Activated B cell treated with CpG ODN at 0.5 μM for 24 hours (primary cell): ENCODE data around the gene MR1. TPM values are rescaled to one million over a fixed set of nuclear protein-coding genes. Genes with fewer than 3 reads are reported as not detected.

Source experiments
- ATAC-seq: fragments of 200-7000 bp; cut with Tn5 transposase; one replicate; pipeline ENCODE4 v1.10.0; 2021; ENCODE audit warnings: low read depth, mild to moderate bottlenecking, moderate library complexity
- CTCF ChIA-PET: fragments of 350-600 bp; sonication (Branson Sonifier 250); formaldehyde crosslinking; loops from one replicate; lab custom pipeline; 2021; ENCODE audit warnings: antibody characterized with exemption; lab: Charles Lee
- POLR2A ChIA-PET: fragments of 350-600 bp; sonication (Branson Sonifier 250); formaldehyde crosslinking; loops from one replicate; lab custom pipeline; 2021; ENCODE audit warnings: antibody characterized with exemption; lab: Charles Lee
- DNase-seq: peaks from one replicate; pipeline ENCODE4 v3.0.0; 2022
- H3K27ac Mint-ChIP-seq: one replicate; pipeline ENCODE4 v1.8.0; 2020; ENCODE audit warnings: mixed read lengths
- H3K27me3 Mint-ChIP-seq: one replicate; pipeline ENCODE4 v1.8.0; 2021; ENCODE audit warnings: mixed read lengths
- H3K36me3 Mint-ChIP-seq: one replicate; pipeline ENCODE4 v1.8.0; 2021; ENCODE audit warnings: low read depth, mixed read lengths
- H3K4me1 Mint-ChIP-seq: one replicate; pipeline ENCODE4 v1.8.0; 2021; ENCODE audit warnings: mixed read lengths
- H3K4me3 Mint-ChIP-seq: one replicate; pipeline ENCODE4 v1.8.0; 2020; ENCODE audit warnings: mild to moderate bottlenecking, mixed read lengths
- H3K9me3 Mint-ChIP-seq: one replicate; pipeline ENCODE4 v1.8.0; 2020; ENCODE audit warnings: mixed read lengths
- CTCF ChIP-seq: fragments of 200-600 bp; IDR thresholded peaks from one replicate; pipeline ENCODE4 v1.8.0; 2022; ENCODE audit warnings: antibody characterized with exemption, mild to moderate bottlenecking
- intact Hi-C: fragments of 100-400 bp; cut with micrococcal nuclease; formaldehyde crosslinking; loops from one replicate; pipeline ENCODE4 v1.15.1; 2024
- total RNA-seq: library from RNA; stranded (reverse); gene quantifications from 2 replicates; pipeline ENCODE4 v1.2.3, GENCODE V29; 2022

MR1 gene
- total RNA-seq, 1 donor from 2014 or later: 24.8 TPM

GRCh38 chr1:181079382-181079781, 45.6 kb downstream of the MR1 start:
- POLR2A ChIA-PET: interaction anchor here (0.7 to 1.4 kb wide), 6 partner anchors 8 to 69 kb away, joined by 3 to 13 read pairs (median 3); partner anchors contain the start of genes IER5 and MR1
- H3K9me3 Mint-ChIP-seq: no peaks in the 10 kb centered on the region
- no peak for TF ChIP-seq CTCF
- no peak overlapping the region for H3K4me3 Mint-ChIP-seq
- H3K36me3 Mint-ChIP-seq: no peaks in the 10 kb centered on the region
- H3K27ac Mint-ChIP-seq: no peak overlapping the region
- intact Hi-C loops: no loop called here
- H3K27me3 Mint-ChIP-seq: peaks cover 21% of the 10 kb centered on the region
- ATAC-seq (no peak), DNase-seq (no peak)
- CTCF ChIA-PET: interaction anchor here (0.8 to 3.2 kb wide), 5 partner anchors 17 to 74 kb away, joined by 3 to 22 read pairs (median 3); no protein-coding TSS in a partner anchor
- H3K4me1 Mint-ChIP-seq: peaks cover 11% of the 10 kb centered on the region

GRCh38 chr1:181079920-181080319, 46.1 kb downstream of the MR1 start:
- DNase-seq (no peak), ATAC-seq (no peak)
- Mint-ChIP-seq H3K36me3 (no peaks in the 10 kb centered on the region), H3K4me1 (peaks cover 14% of the 10 kb centered on the region), H3K9me3 (no peaks in the 10 kb centered on the region), H3K27ac (no peak overlapping the region), H3K27me3 (peaks cover 21% of the 10 kb centered on the region), H3K4me3 (no peak overlapping the region)
- intact Hi-C loops: loop anchor here (5.0 to 10.0 kb wide), 3 partner anchors 345 to 563 kb away; partner anchors contain the start of gene XPR1
- POLR2A ChIA-PET: interaction anchor here (0.9 to 1.4 kb wide), 5 partner anchors 8 to 68 kb away, joined by 3 to 13 read pairs (median 3); partner anchors contain the start of genes IER5 and MR1
- CTCF ChIA-PET: interaction anchor here (0.8 to 3.2 kb wide), 5 partner anchors 17 to 73 kb away, joined by 3 to 22 read pairs (median 3); no protein-coding TSS in a partner anchor
- no peak for TF ChIP-seq CTCF

GRCh38 chr1:181080556-181080955, 46.8 kb downstream of the MR1 start:
- TF ChIP-seq CTCF: no peak
- ATAC-seq (no peak), DNase-seq (no peak)
- H3K4me1 Mint-ChIP-seq: peaks cover 17% of the 10 kb centered on the region
- intact Hi-C loops: loop anchor here (5.0 to 10.0 kb wide), 3 partner anchors 344 to 563 kb away; partner anchors contain the start of gene XPR1
- peaks cover 21% of the 10 kb centered on the region for H3K27me3 Mint-ChIP-seq
- no peaks in the 10 kb centered on the region for H3K9me3 Mint-ChIP-seq
- no peak overlapping the region for H3K27ac Mint-ChIP-seq
- H3K4me3 Mint-ChIP-seq: no peak overlapping the region
- CTCF ChIA-PET: interaction anchor here (3.2 kb wide), 1 partner anchor 61 kb away, joined by 22 read pairs; no protein-coding TSS in a partner anchor
- POLR2A ChIA-PET: interaction anchor here (0.6 to 0.9 kb wide), 2 partner anchors 10 to 57 kb away, joined by 3 to 7 read pairs; no protein-coding TSS in a partner anchor
- no peaks in the 10 kb centered on the region for H3K36me3 Mint-ChIP-seq

GRCh38 chr1:181081395-181081794, 47.6 kb downstream of the MR1 start:
- Mint-ChIP-seq H3K9me3 (no peaks in the 10 kb centered on the region), H3K36me3 (no peaks in the 10 kb centered on the region), H3K4me1 (peaks cover 20% of the 10 kb centered on the region), H3K27me3 (peaks cover 19% of the 10 kb centered on the region), H3K27ac (no peak overlapping the region), H3K4me3 (no peak overlapping the region)
- DNase-seq (no peak), ATAC-seq (no peak)
- ChIA-PET CTCF (interaction anchor here (3.2 kb wide), 1 partner anchor 61 kb away, joined by 22 read pairs; no protein-coding TSS in a partner anchor), POLR2A (interaction anchor here (0.9 kb wide), 1 partner anchor 9 kb away, joined by 3 read pairs; no protein-coding TSS in a partner anchor)
- no peak for TF ChIP-seq CTCF
- intact Hi-C loops: loop anchor here (5.0 to 10.0 kb wide), 3 partner anchors 343 to 564 kb away; partner anchors contain the start of gene XPR1
